NCI-H2081 treated with DMSO at 0.1 percent for 48 hours (cell line): Measurements from ENCODE around the gene CUTA.

ENCODE experiments used
- DNase-seq: peaks from one replicate; lab custom pipeline; 2025; lab: John Stamatoyannopoulos, UW

The CUTA gene

GRCh38 chr6:33439956-33440648, 22.2 kb upstream of the CUTA start:
- DNase-seq: no peak

GRCh38 chr6:33438978-33439594, 21.2 kb upstream of the CUTA start:
- no peak for DNase-seq

DNA sequence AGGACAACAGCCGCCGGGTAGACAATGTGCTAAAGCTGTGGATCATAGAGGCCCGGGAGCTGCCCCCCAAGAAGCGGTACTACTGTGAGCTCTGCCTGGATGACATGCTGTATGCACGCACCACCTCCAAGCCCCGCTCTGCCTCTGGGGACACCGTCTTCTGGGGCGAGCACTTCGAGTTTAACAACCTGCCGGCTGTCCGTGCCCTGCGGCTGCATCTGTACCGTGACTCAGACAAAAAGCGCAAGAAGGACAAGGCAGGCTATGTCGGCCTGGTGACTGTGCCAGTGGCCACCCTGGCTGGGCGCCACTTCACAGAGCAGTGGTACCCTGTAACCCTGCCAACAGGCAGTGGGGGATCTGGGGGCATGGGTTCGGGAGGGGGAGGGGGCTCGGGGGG, 19.8 kb upstream of the CUTA start:
- no peak for DNase-seq

DNA sequence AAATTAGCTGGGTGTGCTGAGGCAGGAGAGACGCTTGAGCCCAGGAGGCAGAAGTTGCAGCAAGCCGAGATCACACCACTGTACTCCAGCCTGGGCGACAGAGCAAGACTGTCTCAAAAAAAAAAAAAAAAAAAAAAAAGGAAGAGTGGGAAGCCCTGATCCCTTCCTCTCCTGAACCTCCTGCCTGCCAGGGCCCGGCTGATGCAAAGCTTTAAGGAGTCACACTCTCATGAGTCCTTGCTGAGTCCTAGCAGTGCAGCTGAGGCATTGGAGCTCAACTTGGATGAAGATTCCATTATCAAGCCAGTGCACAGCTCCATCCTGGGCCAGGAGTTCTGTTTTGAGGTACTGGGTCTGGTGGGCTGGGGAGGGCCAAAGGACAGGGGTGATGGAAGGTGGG, 17.1 kb upstream of the CUTA start:
- DNase-seq: no peak

DNA sequence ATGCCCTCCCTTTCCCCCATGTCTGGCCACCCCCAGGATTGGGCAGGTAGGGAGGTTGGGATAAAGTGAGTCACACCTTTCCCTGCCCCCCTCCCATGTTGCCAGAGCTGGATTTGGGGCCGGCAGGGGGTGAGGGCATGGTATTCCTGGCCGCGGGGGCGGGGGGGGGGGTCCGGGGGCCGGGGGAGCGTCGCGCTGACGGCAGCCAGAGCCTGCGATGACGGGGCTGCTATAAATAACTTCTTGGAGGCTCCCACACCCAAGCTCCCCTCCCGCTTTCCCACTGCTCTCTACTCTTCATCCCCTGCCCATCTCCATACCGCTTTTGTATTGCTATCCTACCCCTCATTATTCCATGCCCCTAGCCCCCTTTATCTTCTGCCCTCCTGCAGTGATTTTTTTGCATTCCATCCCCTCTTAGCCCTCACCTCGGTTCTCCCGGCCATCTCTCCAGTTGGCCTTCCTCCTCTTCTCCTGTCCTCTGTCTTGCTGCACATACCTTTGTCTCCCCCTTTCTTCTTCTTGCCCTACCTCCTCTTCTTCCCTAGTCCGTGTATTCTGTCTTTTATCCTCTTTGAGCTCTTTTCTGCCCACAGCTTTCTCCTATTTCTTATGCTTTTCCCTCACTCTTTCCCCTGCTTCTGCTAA, 15.8 kb upstream of the CUTA start:
- DNase-seq: no peak

- no peak for DNase-seq
Observed at GRCh38 chr6:33433001-33433543, 15.2 kb upstream of the CUTA start.

- DNase-seq: no peak
Observed at GRCh38 chr6:33432546-33432945, 14.6 kb upstream of the CUTA start.

DNA sequence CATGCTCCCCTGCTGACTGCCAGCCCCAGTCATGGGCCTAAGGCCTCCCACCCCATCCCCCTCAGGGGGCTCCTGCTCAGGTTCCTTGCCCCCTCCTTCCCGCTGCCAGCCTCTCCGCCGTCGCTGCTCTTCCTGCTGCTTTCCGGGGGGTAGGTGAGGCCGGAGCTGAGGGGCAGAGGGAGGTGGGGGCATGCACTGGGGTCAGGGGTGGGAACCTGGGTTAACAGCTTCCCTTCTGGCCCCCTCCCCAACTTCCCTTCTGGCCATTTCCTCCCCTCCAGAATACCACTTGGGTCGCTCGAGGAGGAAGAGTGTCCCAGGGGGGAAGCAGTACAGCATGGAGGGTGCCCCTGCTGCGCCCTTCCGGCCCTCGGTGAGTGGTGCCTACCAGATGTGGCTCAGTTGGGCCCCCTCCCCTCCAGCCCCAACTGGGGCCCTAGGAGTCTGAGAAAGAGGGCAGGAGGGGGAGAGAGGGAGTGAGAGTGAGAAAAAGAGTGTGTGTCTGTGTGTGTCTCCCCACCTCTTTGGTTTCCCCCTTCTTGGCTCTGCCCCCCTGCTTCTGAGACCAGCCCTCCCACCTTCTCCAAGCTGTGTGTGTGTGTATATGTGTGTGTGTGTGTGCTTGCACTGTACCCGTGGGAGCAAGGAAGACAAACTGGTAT, 14.1 kb upstream of the CUTA start:
- DNase-seq: no peak

DNA sequence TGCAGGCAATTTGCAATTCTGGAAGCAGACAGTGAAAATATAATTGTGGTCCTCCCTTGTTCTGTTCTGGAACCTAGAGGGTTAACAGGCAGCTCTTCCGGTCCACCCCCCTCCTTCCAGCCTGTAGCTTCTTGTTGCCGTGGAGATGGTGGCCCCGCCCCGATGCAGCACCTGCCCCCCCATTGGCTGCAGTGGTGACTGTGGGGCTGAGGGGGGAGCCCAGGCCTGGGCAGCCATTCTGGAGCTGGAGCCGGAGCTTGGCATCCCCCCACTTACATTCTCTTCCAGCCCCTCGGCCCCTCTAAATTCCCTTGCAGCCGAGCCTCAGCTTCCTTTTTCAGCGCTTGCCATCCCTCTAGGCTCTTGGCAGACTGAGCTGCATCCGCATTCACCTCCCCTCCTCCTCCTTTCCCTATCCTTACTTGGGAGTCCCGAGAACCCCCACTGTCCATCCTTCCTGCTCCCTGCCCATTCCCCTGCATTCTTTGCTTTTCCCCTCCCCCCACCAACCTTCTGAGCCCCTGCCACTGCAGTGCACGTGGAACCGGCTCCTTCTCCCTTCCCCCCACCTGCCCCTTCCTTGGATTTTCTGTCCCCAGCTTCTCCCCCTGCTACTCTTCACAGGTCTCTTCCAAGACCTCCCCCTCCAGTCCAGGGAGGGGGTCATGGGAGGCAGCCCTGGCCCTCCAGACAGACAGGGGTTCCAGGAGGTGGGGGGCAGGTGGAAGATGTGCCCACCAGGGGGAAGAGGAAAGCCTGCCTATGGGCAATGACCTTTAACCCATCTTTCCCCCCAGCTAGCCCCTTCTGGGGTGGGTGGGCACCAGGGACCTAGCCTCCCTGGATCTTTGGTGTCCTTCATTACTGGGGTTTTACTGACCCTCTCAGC, 13.3 kb upstream of the CUTA start:
- no peak for DNase-seq

DNA sequence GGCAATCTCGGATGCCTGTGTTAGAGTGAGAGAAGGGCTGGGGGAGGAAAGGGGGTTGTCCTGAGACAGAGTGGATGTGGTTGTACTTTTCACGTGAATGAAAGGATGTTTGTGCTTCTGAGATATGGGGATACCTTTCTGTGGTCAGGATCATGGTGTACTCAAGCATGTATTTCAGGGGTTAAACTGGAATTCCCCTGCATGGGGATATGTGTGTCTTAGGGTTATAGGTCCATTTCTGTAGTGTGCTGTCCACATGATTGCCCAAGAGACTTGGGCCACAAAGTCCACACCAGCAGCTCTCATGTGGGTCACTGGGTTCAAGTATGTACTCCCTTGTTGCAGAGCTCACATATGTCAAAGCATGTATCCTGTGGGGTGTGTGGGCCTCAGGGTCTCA, 12.4 kb upstream of the CUTA start:
- DNase-seq: no peak

GRCh38 chr6:33429750-33430052, 11.8 kb upstream of the CUTA start:
- DNase-seq: no peak

DNA sequence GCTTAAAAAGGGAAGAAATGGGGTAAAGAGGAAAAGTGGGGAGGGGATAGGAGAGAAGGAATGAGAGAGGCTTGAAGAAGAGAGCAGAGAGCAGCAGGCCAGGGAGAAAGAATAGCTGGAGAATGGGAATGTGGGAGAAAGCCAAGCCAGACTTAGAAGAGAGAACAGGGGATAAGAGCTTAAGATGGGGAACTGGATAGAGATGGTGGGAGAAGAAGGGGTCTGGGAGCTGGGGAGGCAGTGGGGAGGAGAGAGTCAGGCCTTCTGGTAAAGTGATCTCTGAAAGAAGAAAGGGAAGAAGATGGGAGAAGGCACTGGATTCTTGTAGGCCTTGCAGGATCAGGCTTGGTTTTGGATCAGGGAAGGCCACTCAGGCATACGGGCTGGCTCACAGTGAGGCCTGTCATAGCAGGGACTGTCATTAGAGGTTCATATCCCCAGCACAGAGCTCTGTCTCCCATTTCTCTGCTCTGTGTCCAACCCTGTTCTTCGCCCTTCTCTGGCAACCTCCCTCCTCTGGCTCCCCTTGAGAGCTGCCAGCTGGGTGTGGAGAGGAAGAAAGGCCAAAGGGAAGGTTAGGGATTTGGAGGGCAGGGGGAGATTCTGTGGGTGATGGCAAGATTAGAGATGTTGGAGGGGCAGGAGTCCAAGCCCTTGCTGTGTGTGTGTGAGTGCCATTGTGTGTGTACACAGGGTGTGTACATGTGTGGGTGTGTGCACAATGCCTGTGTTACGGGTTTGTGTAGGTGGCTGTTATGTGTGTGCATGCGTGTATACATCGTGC, 11.3 kb upstream of the CUTA start:
- no peak for DNase-seq

DNA sequence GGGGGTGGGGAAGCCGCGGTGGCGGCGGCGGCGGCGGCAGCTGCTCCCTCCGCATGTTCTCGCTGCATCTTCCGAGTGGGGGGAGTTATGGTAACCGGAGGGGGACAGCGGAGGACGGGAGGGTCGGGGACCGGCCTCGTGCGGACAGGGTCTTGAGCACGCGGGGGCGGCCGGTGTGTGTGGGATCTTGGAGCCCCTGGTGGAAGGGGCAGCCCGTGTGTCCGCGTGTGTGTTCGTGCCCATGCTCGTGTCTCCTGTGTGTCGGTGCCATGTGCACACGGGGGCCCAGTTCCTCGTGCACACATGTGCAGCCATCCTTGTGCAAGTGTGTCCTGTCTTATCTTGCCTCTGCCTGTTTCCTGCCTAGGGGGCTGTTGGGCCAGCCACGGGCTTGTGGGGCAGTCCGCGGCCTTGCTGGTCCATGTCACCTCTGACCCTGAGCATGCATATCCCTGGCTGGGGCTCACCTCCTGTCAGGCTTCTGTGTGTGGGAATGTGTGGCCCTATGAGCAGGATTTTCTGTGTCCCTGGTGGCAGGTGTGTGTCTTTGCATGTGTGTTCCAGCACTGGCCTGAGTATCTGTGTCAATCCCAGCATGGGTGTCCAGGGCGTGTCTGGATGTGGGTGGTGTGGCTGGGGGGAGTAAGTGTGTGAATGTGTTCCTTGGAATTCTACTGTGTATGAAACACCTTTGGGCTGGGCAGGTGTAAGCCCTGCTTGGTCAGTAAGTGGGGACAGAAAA, 10.5 kb upstream of the CUTA start:
- no peak for DNase-seq

DNA sequence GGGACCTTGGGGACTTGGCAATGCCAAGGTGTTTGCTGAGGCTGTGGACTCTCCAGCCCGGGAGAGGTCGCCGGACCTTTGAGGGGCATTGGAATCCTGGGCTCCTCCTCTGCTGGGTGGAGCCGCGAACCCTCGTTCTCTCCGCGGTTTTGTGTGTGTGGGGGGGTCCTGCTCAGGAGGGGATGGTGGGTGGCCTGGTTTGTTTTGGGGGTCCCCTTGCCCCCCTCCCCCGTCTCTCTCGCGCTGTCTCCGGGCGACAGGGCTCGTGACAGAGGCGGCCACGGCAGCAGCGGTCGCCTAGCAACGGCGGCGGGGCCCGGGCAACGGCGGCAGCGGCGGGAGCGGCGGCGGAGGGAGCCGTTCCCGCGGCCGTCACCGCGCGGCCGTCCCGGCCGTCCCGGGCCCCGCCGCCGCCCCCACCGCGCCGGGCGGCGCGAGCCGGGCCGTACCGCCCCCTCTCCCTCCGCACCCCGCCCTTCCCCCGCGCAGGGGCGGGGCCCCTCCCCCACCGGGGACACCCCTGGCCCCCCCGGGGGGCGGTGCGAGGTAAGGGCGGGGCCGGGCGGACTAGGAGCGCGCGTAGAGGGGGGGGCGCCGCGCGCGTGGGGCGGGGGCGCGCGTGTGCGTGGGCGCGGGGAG, 9.8 kb upstream of the CUTA start:
- no peak for DNase-seq

DNA sequence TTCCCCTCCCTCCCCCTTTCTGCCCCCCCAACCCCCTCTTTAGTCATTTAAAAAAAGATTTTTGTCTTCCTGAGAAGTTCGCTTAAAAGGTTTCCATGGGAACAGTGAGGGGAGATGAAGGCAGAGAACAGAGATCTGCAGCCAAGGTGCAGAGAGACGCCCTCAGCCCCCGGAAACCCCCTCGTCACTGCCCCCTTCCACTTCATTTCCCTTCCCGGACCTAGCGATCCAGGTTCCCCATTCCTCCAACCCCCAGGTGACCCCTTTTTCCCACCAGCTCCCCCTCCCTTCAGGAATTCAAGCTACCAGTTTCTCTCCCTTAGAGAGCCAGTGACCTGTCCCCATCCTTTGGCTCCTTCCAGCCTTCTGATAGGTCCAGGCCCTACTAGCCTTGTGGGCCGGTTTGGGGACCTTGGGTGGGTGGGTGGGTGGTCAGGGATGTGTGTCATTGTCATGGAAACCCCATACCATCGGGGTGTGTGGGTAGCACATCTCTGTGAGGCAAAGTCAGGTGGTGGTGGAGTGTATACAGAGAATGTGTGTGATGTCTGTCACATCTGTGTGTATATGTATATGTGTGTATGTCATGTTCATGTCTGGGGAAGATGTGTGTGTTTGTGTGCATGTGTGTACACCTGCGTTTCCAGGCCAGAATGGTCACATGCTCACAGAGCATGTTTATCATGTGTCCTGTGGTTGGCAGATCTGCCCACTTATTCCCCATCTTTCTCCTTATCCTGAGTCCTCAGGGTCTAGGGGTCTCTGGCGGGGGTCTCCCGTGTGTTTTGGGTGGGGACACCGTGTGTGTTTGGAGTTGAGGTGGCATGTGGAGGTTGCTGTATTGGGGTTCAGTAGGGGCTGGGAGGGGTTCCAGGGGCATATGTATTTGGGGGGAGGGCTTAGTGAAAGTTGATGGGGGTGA, 8.9 kb upstream of the CUTA start:
- DNase-seq: no peak

DNA sequence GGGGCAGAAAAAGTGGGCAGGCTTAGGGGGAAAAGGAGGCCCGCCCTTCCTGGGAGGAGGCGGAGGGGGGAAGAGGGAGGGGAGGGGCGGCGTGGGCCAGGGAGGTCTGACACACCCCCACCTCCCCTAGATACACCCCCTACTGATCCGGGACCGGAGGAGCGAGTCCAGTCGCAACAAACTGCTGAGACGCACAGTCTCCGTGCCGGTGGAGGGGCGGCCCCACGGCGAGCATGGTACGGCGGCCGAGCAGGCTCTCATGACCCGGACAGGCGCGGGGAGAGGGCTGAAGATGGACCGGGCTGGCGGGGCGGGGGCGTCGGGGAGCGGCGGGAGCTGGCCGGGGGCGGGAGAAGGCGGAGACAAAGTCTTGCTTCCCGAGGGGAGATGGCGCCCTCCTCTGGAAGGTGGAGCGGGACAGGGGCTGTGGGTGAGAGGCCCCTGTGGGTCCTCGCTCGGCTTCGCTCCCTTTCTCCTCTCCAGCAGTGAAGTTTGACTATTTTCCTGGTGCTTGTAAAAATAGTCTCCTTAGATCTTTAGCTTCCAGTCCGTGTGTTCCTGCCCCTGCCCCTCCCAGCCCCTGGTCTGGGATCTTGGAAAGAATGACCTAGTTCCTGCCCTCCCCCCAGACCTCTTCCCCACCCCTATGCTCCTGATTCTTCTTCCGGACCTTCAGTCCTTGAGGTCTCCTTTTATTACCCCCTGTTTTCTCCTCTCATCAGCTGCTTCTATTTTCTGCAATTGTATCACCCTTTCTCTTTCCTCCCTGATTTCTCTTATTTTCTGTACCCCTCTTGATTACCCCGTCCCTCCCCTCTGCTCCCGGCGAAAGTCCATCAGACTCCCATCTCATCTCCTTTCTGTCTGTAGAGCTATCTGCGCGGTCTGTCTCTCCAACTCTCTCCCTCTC, 8.0 kb upstream of the CUTA start:
- no peak for DNase-seq

- DNase-seq: no peak
Observed at GRCh38 chr6:33424855-33425667, 7.2 kb upstream of the CUTA start.
